RWPE1 (cell line): ENCODE results near the gene RPS27.

Experiments used
- CTCF ChIA-PET: fragments of 350-600 bp; sonication (Branson Sonifier 250); formaldehyde crosslinking; extraction: SDS; loops from one replicate; lab custom pipeline; 2021; lab: Yijun Ruan, JAX
- POLR2A ChIA-PET: fragments of 400-600 bp; formaldehyde crosslinking; extraction: SDS; loops from one replicate; lab custom pipeline; 2020; ENCODE audit warnings: antibody characterized with exemption; ENCODE audit not compliant: low non-redundant PET; lab: Yijun Ruan, JAX
- DNase-seq: peaks from one replicate; pipeline ENCODE4 v3.0.0; 2012; ENCODE audit warnings: low spot score
- H3K27ac ChIP-seq: fragments of 450-650 bp; 2 replicates; pipeline ENCODE4 v1.5.1; 2017
- TF ChIP-seq, protein P1 (sequence below): fragments of 450-650 bp; conservative IDR thresholded peaks from 2 replicates; pipeline ENCODE4 v1.5.1; 2017; ENCODE audit warnings: low read depth, mild to moderate bottlenecking

The RPS27 gene

GRCh38 chr1:153945131-153945794, 45.3 kb upstream of the RPS27 start:
- TF ChIP-seq, protein P1, sequence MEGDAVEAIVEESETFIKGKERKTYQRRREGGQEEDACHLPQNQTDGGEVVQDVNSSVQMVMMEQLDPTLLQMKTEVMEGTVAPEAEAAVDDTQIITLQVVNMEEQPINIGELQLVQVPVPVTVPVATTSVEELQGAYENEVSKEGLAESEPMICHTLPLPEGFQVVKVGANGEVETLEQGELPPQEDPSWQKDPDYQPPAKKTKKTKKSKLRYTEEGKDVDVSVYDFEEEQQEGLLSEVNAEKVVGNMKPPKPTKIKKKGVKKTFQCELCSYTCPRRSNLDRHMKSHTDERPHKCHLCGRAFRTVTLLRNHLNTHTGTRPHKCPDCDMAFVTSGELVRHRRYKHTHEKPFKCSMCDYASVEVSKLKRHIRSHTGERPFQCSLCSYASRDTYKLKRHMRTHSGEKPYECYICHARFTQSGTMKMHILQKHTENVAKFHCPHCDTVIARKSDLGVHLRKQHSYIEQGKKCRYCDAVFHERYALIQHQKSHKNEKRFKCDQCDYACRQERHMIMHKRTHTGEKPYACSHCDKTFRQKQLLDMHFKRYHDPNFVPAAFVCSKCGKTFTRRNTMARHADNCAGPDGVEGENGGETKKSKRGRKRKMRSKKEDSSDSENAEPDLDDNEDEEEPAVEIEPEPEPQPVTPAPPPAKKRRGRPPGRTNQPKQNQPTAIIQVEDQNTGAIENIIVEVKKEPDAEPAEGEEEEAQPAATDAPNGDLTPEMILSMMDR: no peak
- no peak for DNase-seq
- ChIA-PET POLR2A (interaction anchor here (0.5 kb wide), 2 partner anchors 34 to 48 kb away, joined by 3 read pairs; no protein-coding TSS in a partner anchor), CTCF (interaction anchor here (0.9 kb wide), 1 partner anchor 138 kb away, joined by 3 read pairs; no protein-coding TSS in a partner anchor)
- H3K27ac ChIP-seq: peak overlapping the region; percentile 92

GRCh38 chr1:153945795-153946621, 44.6 kb upstream of the RPS27 start:
- ChIA-PET POLR2A (interaction anchor here (0.5 to 1.0 kb wide), 5 partner anchors 21 to 214 kb away, joined by 3 to 6 read pairs (median 4); partner anchors contain the start of gene CREB3L4), CTCF (interaction anchor here (0.5 to 1.6 kb wide), 16 partner anchors 11 to 1231 kb away, joined by 3 to 9 read pairs (median 5); partner anchors contain the start of genes CREB3L4, CRTC2, GATAD2B and JTB)
- TF ChIP-seq, protein P1: no peak
- peak; percentile 64 for DNase-seq
- peak overlapping the region; percentile 92 for H3K27ac ChIP-seq

DNA sequence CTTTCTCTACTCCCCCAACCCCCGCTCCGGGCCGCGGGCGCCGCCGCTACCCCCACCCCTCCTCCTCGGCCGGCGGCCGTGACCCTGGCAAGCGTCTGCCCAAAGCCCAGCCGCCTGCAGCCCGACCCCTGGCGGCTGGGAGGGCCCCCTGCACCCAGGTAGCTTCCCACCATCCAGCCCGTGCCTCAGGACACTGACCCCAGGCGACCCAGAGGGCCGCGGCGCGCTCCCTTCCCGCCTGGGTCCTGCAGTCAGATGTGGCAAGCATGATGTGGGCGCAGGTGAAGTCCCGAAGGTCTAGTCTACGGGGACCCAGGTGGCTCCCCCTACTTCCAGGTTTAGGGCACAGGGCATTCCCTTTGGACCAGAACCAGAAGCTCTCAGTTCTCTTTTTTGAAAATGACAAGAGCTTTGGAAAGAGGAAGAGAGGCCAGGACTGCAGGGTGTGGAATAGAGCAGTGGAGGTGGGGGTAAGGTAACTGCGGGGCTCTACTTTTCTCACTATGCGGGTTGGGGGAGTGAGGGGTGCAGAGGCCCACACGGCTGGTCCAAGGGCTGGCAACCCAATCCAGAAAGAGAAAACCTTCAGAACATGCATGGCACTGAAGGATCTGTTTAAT, 43.8 kb upstream of the RPS27 start, which contains the start of gene DENND4B:
TSS of gene DENND4B (minus strand) at position 97 of the 620 bp plus-strand sequence. CDS start 2,344 bp downstream, outside the sequence.
- POLR2A ChIA-PET: interaction anchor here (0.5 to 1.0 kb wide), 5 partner anchors 21 to 214 kb away, joined by 3 to 6 read pairs (median 4); partner anchors contain the start of gene CREB3L4
- peak within 1 kb of the TSS; percentile 92 for H3K27ac ChIP-seq
- DNase-seq: peak; percentile 95
- TF ChIP-seq, protein P1: peak; percentile 96
- CTCF ChIA-PET: interaction anchor here (0.6 to 1.6 kb wide), 19 partner anchors 10 to 1008 kb away, joined by 3 to 9 read pairs (median 5); partner anchors contain the start of genes CREB3L4, CRTC2, GATAD2B and JTB

DNA sequence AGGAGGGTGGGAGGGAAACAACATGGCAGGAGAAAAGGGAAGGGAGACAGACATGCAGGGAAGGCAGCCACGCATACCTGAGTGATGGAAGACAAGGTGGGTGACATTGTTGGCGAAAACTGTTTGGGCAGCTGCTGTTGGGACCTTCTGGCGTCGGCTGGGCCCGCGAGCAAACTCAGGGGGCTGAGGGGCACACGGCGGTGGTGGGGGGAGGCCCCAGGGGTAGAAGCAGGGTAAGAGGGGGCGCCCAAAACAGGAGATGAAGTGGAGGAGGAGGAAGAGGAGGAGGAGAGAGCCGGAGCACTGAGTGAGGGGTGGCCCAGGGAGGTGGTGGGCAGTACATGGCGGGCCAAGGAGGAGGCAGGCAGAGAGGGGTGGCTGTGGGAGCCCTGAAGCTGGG, 39.4 kb upstream of the RPS27 start:
- no peak for DNase-seq
- no peak overlapping the region for H3K27ac ChIP-seq
- TF ChIP-seq, protein P1: no peak
- CTCF ChIA-PET: no interaction called here
- POLR2A ChIA-PET: no interaction called here

GRCh38 chr1:153951801-153952200, 38.8 kb upstream of the RPS27 start:
- ChIA-PET POLR2A (no interaction called here), CTCF (interaction anchor here (1.1 kb wide), 1 partner anchor 35 kb away, joined by 3 read pairs; no protein-coding TSS in a partner anchor)
- H3K27ac ChIP-seq: peak overlapping the region; percentile 13; the same call in 1 of the 2 replicates
- TF ChIP-seq, protein P1: no peak
- peak; percentile 47 for DNase-seq
